Epithelial cell of proximal tubule (primary cell): ENCODE results near the gene SNED1. TPM values are rescaled to one million over a fixed set of nuclear protein-coding genes. Genes with fewer than 3 reads are reported as not detected.

ENCODE experiments used
- DNase-seq: peaks from one replicate; pipeline ENCODE4 v3.0.0-alpha.2; 2011; ENCODE audit warnings: low read depth
- H3K4me3 ChIP-seq: 2 replicates; pipeline ENCODE4 v1.5.1; 2011; ENCODE audit warnings: low read depth, mild to moderate bottlenecking, low read length
- total RNA-seq: library from RNA; depleted of rRNA; stranded (reverse); fragments of >200 nt; gene quantifications from 2 replicates; pipeline ENCODE4 v1.2.3, GENCODE V29; 2015
- TF ChIP-seq, protein P1 (sequence below): conservative IDR thresholded peaks from 2 replicates; pipeline ENCODE4 v1.5.1; 2012; ENCODE audit warnings: low read depth, mild to moderate bottlenecking, low read length

Gene SNED1
- total RNA-seq: 0.22 and 0.29 TPM in 2 replicates

DNA sequence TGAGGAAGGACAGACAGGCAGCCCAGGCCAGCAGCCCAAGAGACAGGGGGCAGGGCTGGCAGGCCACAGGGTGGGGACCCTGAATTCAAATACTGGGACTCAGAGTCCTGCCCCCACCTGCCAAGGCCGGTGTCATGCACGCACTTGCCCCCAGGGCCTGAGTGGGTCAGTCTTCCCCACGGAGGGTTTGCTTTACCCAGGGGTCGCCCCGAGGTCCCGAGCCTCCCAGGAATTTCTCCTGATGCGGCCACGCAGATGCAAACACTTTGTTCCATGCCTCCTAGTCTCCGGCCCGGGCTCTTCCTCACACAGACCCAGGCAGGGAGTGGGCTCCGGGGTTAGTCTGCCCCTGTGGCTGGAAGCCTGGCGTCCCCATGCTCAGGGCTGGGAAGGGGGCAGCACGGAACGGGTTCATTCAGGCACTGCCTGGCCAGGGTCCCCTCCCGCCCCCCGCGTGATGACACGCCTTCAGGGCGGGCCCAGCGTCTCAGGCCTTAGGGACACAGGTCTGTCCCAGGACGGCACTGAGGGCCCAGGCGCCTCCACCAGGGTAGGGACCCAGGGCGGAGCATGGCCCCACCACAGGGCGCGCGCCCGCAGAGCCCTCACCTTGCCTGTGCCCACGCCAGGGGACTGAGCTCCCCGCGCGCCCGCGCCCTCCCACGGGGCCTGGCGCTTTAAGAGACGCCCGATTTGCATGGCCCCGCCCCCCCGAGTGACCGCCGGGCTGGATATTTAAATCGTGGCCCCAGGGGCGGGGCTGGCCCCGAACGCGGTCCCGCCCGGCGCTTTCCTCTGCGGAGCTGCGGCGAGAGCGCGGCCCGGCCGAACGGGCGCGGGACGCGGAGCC lies at the start of gene SNED1:
TSS of gene SNED1 (plus strand) at position 763 of the 850 bp plus-strand sequence. CDS start 220 bp downstream, outside the sequence.
- TF ChIP-seq, protein P1, sequence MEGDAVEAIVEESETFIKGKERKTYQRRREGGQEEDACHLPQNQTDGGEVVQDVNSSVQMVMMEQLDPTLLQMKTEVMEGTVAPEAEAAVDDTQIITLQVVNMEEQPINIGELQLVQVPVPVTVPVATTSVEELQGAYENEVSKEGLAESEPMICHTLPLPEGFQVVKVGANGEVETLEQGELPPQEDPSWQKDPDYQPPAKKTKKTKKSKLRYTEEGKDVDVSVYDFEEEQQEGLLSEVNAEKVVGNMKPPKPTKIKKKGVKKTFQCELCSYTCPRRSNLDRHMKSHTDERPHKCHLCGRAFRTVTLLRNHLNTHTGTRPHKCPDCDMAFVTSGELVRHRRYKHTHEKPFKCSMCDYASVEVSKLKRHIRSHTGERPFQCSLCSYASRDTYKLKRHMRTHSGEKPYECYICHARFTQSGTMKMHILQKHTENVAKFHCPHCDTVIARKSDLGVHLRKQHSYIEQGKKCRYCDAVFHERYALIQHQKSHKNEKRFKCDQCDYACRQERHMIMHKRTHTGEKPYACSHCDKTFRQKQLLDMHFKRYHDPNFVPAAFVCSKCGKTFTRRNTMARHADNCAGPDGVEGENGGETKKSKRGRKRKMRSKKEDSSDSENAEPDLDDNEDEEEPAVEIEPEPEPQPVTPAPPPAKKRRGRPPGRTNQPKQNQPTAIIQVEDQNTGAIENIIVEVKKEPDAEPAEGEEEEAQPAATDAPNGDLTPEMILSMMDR: no peak
- peak within 1 kb of the TSS; percentile 64 for H3K4me3 ChIP-seq
- DNase-seq: no peak

DNA sequence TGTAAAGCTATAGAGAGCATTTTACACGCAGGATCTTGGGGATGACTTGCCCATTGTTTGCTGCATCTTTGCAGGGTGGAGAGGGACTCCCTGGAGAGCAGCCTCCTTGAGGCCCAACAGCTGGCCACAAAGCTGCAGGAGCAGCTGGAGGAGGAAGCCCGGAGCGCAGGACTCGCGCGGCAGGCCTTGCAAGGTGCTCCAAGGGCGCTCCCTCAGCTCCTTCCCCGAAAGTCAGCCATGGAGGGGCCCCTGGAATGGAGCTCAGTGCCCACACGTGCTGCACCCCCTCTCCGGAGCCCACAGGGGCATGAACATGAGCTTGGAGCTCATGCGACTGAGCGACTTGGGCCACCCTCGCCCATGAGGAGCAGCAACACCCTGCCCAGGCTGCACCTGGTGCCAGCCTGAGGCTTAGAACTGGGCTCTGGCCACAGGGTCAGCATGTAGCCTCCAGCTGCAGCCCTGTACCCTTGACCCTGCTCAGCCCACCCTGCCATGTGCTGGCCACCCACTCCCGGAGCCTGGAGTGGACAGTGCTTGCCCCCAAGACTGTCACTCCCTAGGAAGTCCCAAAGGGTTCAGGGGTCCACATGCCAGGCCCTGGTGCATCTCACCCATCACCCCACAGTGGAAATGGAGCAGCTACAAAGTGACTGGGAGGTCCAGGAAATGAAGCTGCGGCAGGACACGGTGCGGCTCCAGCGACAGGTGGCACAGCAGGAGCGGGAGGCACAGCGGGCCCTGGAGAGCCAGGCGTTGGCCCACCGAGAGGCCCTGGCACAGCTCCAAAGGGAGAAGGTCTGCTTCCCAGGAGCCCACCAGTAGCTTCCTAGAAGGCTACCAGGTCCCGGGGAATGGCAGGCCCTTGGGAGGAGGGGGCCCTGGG lies 49.3 kb upstream of the SNED1 start:
- TF ChIP-seq, protein P1: no peak
- no peak overlapping the region for H3K4me3 ChIP-seq
- no peak for DNase-seq

DNA sequence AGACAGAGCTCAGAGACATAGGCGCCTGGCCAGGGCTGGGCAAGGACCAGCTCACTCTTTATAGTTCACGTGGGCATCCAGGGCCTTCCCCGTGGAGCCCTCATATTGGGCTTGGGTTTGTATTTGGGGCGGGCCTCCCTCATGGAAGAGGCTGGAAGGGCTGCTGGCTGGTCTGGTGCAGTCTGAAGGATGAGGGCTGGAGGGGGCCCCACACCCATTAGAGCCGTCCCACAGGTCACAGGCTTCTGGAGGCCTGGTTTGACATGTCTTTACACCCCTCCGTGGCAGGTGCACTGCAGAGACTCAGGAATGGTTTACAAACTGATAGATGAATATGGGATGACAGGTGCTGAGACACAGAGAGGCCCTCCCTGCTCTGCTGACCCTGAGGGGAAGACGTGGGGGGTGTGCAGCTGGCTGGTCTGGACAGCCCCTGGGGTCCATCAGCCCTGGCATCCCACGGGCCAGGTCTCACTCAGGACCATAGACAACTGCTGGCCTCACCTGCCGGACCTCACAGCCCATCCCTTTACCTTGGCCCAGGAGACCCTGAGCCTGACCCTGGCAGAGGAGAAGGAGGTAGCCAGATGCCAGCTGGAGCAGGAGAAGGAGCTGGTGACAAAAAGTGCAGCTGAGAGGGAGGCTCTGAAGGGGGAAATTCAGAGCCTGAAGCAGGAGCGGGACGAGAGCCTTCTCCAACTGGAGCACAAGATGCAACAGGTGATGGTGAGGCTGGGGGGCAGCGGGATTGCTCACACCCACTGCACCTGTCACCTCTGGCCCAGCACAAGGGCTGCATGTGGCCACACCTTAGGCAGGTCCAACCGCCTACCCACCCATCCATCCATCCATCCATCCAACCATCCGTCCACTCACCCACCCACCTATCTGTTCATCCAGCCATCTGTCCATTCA lies 48.4 kb upstream of the SNED1 start:
- no peak overlapping the region for H3K4me3 ChIP-seq
- no peak for DNase-seq
- TF ChIP-seq, protein P1: no peak

DNA sequence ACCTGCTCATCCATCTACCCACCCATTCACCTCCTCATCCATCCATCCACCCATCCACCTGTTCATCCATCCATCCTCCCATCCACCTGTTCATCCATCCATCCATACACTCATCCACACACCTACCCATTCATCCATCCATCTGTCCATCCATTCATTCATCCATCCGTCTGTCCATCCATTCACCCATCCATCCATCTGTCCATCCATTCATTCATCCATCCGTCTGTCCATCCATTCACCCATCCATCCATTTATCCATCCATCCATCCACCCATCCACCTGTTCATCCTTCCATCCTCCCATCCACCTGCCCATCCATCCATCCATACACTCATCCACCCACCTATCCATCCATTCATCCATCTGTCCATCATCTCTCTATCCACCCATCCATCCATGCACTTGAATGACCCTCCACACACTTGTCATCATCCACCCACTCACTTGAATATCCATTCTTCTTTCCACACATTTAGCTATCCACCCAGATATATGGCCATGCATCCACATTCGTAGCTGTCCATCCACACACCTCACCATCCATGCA lies 47.3 kb upstream of the SNED1 start:
- TF ChIP-seq, protein P1: no peak
- no peak for DNase-seq
- no peak overlapping the region for H3K4me3 ChIP-seq

DNA sequence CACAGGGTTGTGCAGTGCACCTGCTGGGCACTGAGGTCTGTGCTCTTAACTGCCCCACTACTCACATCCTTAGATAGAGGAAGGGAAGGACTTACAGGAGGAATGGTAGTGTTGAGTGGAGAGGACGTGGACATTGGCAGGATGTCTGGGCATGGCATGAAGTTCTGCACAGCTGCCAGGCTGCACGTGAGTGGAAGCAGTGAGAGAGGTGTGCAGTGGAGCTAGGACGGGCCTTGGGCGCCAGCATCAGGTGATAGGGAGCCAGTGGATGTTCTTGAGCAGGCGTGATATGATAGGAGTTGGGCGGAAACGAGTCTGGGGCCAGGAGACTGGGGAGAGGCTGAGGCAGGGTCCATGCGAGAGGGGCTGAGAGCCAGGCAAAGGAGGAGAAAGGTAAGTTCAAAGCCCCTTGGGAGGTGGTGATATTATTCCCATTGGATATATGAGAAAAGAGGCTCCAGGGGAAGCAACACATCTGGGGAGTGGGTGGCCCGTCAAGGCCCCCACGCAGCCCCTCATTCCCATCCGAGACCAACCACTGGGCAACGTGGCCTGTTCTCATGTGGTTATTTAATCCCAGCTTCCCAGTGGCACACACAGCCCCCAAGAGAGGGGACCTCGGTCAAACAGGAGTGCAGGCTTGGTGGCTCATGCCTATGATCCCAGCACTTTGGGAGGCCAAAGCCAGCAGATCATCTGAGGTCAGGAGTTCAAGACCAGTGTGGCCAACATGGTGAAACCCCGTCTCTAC lies 45.7 kb upstream of the SNED1 start:
- no peak for DNase-seq
- TF ChIP-seq, protein P1: no peak
- H3K4me3 ChIP-seq: no peak overlapping the region
